GM19351 (cell line): Measurements from ENCODE around the gene PAX1.

Source experiments
- ATAC-seq: cut with Tn5 transposase; IDR thresholded peaks from one replicate; pipeline ENCODE4 v1.9.1; 2021; ENCODE audit warnings: mild to moderate bottlenecking, moderate library complexity; ENCODE audit not compliant: unreplicated experiment

The PAX1 gene

DNA sequence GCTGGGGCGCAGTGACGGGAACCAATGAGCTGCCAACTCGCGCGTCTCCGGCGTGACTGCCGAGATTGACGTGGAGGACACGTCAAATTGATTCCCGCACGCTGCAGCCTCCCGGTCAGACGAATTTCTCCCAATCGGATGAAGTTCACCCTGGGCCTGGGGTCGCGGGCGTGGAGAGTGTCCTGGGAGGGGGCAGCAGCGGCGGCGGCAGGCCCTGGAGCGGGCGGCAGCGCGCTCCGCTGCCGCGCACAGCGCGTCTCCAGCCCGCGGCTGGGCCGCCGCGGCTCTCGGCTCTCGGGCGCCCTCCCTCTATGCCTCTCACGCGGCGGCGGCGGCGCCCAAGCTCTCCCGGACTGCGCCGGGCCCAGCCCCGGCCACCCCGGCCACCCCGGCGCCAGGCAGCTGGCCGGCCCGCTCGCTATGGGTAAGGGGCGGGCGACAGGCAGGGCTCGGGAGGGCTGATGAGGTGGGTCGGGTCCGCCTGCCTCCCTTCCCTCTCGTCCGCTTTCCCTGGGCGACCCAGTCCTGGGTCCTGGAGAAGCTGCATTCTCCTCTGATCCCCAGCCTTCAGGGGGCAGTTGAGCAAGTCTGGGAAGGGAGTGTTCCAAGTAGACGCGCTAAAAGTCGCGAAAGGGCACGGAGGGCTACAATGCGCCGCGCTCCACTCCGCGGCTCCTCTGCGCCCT lies at the start of gene PAX1:
Gene PAX1 (plus strand): TSS at position 90 of the 686 bp plus-strand sequence. CDS start 49 bp downstream, at position 139.
- no peak for ATAC-seq

DNA sequence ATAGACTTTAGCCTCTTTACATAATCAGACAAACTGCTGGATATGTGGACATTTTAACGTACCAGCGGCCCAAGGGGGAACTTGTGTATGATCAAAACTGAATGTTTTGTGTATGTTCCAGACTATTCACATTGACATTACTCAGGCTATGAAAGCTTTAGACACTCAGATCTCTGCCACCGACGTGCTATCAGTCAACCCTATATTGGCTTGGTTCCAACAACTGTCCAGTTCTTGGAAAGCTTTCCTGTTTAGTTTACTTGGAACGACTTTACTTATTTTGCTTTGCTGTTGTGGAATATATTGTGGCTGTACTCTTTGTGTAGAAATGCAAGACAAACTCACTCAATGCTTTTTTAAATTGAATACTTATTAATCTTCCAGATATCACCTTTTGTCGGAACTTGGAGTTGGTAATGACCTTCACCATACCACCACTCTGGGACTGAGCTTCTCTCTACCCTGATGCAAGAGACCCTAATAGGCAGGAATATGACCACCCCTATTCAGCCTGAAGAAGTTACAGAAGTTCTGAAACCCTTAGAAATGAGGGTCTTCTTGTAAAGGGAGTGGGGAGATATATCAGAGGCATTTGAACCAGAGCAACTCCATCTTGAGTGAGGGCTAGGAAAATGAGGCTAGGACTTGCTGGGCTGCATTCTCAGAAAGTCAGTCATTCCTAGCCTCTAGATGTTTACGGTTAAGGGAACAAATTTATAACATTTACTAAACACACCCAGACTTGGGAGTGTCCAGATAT lies 49.0 kb upstream of the PAX1 start:
- ATAC-seq = no peak

DNA sequence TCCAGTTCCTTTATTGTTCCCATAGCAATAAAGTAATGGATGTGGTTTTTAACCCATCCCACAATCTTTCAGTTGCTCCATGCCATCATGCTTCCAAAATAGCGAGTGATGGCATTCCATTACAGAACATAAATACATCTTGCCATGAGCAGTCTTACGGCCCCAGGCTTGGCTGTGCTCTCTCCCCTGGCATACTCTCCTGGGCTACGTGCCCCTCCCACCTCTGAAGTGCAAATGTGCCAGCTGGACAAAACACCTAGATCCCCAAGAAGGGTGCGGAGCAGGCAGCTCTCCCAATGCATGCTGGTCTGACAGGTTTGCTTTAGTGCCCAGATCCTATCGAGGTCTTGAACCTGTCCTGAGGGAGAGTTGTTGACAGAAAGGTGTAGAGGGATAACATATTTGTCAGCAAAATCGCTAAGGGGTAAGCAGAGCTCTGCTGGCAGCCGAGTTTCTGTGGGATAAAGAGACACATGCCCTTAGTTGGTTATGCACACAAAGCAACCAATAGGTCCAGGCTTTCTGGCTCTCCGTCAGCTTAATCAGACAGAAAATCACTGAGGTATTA lies 43.9 kb upstream of the PAX1 start:
- no peak for ATAC-seq

DNA sequence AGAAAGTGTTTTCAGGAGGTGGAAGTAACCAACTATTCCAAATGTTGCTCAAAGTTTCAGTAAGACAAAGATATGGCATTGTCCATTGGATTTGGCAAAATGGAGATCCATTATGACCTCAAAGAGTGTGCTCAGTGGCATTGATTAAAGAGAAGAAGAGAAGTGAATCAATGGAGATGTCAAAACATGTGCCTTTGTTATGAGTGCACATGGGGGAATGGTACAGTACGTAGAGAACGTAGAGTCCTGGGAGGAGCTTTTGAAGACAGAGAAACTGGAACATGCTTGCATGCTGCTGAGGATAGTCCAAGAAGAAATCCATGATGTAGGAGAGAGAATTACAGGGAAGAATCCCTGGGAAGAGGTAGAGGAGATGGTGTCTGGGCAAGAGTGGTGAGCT lies 42.0 kb upstream of the PAX1 start:
- no peak for ATAC-seq

DNA sequence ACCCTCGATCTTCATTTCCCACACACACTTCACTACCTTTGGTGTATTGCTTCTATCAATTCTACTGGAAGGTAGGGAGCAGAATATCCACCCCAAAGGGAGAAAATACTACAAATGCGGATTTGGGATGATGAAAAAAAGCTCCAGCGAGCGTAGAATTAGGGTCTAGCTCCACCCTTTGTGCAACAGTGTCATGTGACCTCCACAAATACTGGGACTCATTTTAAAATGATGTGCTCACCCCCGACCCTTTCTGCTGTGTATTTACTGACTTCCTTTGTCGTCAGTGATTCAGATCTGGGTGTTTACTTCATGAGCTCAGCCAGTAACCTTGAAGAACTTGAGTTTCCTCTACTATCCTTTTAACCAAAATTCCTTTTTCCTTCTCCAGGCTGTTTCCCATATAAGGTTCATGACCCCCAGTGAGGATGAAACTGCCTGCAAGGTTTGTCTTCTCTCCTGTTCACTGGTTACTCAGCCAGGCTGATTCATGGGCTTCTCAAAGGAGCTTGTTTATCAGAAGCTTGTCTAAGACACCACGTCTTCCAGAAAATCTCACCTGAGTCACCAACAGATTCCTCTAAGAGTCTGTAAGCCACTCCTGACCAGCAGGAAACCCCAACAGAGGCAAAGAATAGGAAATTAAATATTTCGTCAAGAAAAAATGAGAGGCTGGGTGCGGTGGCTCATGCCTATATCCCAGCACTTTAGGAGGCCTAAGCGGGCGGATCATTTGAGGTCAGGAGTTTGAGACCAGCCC lies 39.6 kb upstream of the PAX1 start:
- ATAC-seq = no peak

DNA sequence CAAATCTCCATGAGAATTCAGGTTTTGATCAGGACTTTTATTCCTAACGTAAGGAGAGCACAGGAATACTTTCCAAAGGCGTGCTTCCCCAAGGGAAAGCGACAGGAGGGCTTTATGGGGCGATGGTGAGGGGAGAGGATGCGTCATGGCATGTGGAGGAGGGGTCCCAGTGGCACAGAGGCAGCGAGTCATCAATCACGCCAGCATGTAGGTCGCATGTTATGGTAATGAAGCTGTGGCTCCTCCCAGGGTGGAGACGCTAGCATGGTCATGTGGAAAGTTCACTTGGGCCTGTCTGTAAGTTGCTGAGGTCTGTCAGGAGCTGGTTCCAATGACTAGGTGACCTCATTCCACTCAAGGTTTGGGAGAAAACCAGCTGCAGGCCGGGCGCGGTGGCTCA lies 35.3 kb upstream of the PAX1 start:
- no peak for ATAC-seq

DNA sequence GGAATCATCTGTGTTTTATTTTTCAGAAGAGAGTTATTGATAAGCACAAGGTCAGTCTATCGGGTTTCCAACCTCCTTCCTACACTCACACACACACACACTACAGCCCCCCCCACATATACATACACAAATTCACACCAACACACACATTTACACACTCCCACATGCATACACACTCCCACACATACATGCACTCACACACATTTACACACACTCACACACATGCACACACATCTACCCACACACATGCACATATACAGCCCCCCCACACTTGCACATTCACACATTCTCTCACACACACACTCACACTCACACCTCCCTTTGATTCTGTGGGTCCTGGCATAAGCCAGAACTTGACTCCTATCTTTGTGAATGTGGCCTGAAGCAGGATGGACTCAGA lies 34.5 kb upstream of the PAX1 start:
- ATAC-seq = no peak

DNA sequence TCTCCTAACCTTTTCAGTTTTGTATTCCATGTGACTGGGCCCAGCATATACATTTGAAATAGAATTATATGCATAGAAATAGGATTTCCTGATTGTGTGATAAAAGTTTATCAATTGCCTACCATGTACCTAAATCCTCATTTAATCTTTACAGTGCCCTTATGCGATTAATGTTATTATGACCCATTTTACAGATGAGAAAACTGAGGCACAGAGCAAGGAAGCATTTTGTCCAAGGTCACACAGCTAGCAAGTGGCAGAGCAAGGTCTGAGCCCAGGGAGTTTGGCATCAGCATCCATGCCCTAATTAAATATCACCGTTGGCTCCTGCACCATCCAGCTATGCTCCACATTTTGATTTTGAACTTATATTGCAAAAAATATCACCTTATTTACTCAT lies 28.2 kb upstream of the PAX1 start:
- ATAC-seq = no peak

DNA sequence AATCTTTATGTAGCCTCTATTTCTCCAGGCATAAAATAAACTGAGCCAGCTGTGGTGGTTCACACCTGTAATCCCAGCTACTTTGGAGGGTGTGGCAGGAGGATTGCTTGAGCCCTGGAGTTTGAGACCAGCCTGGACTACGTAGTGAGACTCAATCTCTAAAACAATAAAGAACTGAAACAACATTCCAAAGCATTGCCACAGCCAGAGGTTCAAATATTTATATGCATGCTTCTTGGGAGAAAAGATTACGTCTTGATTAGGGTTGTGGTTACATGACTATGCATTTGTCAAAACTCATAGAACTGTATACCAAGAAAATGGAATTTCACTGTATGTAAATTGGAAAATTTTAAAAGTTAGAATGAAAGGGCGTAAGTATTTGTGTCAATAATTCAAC lies 27.7 kb upstream of the PAX1 start:
- ATAC-seq = no peak

DNA sequence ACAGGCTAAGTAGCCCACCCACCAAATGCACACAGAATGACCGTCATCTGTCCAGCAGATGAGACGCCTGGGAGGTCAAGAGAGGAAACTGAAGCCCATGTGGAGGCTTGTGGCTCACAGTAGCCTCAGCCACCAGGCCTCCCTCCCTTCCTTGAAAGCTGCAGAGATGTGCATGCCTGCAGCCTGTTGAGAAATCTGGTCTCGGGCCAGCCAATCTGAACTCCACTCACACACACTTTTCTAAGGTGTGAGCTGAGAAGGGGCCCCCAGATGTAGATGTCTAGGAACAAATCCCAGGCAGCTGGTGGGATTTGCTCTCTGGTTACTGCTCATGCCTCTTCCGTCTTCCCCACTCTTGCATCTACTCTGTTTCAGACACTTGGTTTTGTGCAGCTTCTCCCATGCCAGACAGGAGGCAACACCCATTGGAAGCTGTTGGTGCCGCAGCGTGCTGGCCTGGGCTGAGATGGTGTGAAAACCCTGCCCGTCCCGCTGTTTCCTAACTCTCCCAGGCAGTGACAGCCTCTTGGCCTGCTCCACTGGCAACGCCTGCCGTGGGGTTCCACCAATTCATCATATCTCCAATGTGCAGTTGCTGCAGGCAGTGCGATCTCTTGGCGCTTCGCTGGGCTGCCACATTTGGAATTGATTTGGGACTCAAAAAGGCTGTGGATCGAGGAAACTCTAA lies 24.1 kb upstream of the PAX1 start:
- no peak for ATAC-seq

DNA sequence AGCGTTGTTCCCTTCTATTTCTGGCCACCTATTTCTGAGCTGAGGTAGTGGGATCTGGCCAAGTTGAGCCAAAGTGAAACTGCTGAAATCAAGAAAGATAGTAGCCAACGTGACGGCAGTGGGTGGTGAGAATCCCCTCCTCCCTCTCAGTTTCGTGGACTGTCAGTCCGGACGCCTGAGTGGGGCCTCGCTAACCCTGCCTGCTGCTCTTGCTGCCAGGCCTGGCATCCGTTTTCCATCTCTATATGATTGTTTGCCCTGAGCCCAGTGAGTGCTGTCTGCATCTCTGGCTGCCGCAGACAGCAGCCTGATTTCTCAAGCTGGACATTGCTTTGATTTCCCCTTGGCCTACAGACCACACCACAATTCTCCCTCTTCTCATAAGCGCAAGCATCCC lies 23.5 kb upstream of the PAX1 start:
- no peak for ATAC-seq

DNA sequence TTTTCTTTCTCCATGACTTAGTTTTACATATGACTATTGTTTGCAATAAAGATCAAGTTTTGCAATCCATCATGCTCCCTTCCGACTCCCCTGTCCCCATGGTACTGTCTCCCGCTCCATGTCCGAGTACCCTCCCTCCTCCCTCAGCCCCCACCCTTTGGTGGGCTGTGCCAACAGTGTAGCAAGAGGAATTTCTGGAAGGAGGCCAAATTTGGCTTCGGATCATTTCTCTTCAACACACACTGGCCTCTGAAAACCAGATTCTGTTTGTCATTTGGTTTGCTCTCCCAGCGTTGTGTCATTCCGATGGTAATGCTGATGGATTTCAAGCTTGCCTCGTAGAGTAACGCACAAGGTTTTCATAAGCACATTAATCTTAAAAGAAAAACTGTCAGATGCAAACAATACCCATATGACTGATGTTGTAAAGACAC lies 22.9 kb upstream of the PAX1 start:
- ATAC-seq = no peak

DNA sequence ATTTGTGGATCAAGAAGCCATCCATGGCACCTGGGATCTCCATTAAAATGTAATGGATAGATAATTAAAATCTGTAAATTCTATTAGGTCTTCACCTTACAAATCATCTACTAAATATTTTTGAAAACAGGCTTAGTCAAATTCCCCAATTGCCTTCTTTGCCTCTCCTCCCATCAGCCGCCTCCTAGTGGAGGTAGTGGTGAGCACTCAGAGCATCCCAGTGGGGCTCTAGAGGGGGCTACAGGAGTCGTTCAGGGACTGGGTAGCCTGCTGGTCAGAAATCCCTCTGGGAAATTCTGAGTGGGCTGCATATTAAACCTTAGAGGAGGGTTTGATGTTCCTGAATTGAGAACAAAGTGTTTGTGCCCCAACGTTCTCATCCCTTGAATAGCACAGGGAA lies 20.8 kb upstream of the PAX1 start:
- ATAC-seq = no peak

DNA sequence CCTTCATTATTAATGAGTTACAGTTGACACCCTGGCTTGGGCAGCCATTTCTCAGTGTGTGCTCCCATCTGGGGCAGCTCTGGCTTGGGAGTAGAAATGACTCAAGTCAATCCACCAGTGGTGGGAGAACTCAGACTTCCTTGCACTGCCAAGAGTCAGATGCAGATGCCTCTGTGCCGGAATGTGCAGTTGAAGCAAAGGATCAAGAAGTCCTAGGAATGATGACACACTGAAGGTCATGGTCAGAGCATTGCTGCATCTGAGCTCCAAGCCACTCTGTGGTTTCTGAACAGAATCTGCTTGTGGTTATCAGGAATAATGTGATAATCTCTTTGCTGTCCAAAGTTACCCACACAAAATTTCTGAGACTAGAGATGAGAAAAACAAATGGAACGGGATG lies 19.5 kb upstream of the PAX1 start:
- ATAC-seq = no peak

DNA sequence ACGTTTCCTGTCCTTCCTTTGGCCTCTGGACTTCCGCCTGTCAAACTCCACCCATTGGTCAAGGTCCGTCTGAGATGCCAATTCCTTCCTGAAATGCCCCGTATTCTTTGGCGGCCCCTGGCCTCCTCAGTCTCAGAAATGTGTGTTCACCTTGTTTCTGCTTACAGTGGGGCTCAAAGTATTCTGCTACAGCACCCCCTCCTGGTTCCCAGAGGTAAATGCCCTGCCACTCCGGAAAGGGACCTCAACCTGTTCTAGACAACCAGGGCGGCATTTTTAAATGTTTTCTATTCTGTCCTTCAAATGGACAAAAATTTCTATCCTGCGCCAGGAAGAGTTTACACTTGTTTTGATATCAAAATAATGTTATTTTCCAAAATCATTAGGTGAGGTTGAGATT lies 12.1 kb upstream of the PAX1 start:
- ATAC-seq = no peak

DNA sequence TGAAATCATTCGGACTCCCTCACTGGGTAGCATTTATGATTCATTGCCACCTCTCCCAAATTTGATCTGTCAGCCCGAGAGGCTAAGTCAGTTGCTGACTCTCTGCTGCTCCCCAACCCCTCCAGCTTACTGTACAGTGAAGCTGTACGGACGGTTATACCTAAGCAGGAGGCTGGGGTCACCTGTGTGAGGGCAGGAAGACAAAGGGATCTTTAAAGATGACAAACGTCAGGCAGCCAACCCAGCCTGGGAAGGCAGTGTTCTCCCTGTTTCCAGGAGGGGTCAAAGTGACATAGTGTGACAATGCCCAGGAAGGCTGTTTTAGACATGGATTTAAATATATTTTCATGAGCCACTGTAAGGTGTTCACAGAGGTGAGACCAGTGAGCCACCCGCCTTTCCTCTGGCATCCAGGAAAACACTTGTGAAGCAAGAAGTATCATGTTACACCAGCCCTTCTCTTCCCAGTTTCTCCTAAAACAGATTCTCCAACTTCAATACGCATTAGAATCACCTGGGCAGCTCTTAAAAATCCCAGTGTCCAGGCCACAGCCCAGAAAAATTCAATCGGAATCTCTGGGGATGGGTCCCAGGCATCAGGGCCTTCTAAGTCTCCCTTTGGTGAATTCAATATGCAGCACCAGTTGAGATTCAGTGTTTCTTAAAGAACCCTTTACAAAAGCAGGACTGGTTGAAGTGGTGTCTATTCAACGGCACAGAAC lies 6.8 kb upstream of the PAX1 start:
- no peak for ATAC-seq

DNA sequence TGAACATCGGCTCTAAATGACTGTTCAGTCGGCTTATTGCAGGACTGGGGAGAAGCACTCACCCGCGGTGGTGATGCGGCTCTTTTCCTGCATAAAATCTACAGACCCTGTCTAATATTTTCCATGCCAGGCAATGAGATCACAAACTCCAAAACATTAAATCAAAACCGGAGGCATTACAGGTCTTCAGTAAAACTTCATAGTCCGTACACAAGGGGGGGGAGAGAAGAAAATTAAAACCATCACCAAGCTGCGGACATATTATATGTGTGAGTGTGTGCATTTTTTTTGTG lies 6.3 kb upstream of the PAX1 start:
- no peak for ATAC-seq

DNA sequence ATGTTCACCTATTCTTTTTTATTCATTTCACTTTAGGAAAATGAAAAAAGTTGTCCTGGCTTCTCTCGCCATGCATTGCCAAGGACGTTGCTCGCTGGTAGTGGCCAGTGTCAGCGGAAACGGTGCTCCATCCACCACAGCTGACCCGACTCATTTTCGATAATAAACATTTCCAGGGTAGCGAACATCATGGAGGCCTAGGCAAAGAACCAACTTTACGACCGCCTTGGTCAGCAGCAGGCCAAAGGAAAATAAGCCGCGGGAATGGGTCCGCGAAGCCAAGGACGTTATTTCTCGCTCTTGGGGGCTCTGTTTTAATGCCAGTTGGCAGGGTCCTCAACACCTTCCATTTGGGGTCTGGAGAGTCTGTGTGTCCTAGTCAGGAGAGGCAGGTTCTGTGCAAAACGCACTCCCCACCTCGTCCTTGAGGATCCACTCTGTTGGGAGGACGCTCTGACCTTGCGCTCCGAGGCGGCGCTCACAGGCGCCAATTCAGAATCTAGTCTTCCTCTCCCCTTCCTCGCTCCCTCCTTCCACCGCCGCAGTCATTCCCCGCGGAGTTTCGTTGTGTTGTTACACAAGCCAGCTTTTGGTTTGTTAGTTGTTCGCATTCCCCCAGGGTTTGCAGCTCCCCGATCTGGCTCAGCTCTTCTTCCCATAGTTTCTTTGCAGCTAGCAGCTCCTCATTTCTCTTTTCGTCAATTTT lies 4.1 kb upstream of the PAX1 start:
- ATAC-seq = no peak

DNA sequence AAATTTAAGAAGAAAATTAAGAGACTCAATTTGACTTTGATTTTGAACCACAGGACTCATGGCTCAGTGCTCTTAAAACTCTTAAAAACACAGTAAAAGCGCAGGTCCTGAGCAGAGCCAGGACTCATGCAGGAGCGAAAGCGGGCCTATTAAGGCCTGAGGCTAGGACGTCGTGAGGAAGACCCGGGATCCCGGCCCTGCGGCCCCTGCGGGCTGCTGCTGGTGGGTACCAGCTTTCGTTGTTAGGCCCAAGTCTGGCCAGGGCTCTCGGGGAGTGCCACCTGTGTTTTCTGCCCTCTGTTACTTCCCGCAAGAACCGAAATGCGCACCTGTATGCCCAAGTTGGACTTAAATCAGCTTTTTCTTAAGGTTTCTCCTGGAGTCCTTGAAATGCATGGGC lies 3.4 kb upstream of the PAX1 start:
- ATAC-seq = no peak
